Progenitor cell of endocrine pancreas (in vitro differentiated cells): ENCODE data around the gene FAM163B. TPM values are rescaled to one million over a fixed set of nuclear protein-coding genes. Genes with fewer than 3 reads are reported as not detected.
A peak's percentile ranks its signal among the peaks of the same experiment; 100 is the strongest.

Experiments
- DNase-seq: peaks from one replicate; pipeline ENCODE4 v3.0.0; 2021; ENCODE audit warnings: low spot score; ENCODE audit not compliant: unreplicated experiment
- H3K27ac Mint-ChIP-seq: 2 replicates; pipeline ENCODE4 v1.8.0; 2021; ENCODE audit warnings: mild to moderate bottlenecking, moderate library complexity, mixed read lengths
- H3K27me3 Mint-ChIP-seq: 2 replicates; pipeline ENCODE4 v1.8.0; 2021; ENCODE audit warnings: mixed read lengths
- H3K36me3 Mint-ChIP-seq: 2 replicates; pipeline ENCODE4 v1.8.0; 2022; ENCODE audit warnings: mixed read lengths; ENCODE audit not compliant: insufficient read depth
- H3K4me1 Mint-ChIP-seq: 2 replicates; pipeline ENCODE4 v1.8.0; 2021; ENCODE audit warnings: low read depth, mixed read lengths
- H3K4me3 Mint-ChIP-seq: 2 replicates; pipeline ENCODE4 v1.8.0; 2021; ENCODE audit warnings: low read depth, mild to moderate bottlenecking, moderate library complexity, mixed read lengths
- H3K9me3 Mint-ChIP-seq: 2 replicates; pipeline ENCODE4 v1.8.0; 2021; ENCODE audit warnings: low read depth, mixed read lengths
- CTCF ChIP-seq: fragments of 200-600 bp; sonication (generic); IDR thresholded peaks from one replicate; pipeline ENCODE4 v1.5.0; 2021; ENCODE audit warnings: antibody characterized with exemption, mild to moderate bottlenecking; ENCODE audit not compliant: unreplicated experiment
- total RNA-seq: library from RNA; stranded (reverse); gene quantifications from 2 replicates; pipeline ENCODE4 v1.2.1, GENCODE V29; 2021

The FAM163B gene
- total RNA-seq, 1 donor from 2014 or later = not detected

GRCh38 chr9:133587466-133587865, 21.7 kb downstream of the FAM163B start:
- peaks cover 2% of the 10 kb centered on the region for H3K36me3 Mint-ChIP-seq
- H3K4me3 Mint-ChIP-seq = no peak overlapping the region
- H3K27me3 Mint-ChIP-seq = peaks cover 13% of the 10 kb centered on the region
- H3K9me3 Mint-ChIP-seq = peaks cover 5% of the 10 kb centered on the region
- no peak overlapping the region for H3K27ac Mint-ChIP-seq
- H3K4me1 Mint-ChIP-seq = peaks cover 9% of the 10 kb centered on the region
- no peak for DNase-seq
- no peak for TF ChIP-seq CTCF

GRCh38 chr9:133587051-133587450, 22.1 kb downstream of the FAM163B start:
- TF ChIP-seq CTCF = no peak
- peaks cover 5% of the 10 kb centered on the region for H3K9me3 Mint-ChIP-seq
- no peak for DNase-seq
- peaks cover 2% of the 10 kb centered on the region for H3K36me3 Mint-ChIP-seq
- peak overlapping the region; percentile 77 for H3K27ac Mint-ChIP-seq
- H3K4me1 Mint-ChIP-seq = peaks cover 9% of the 10 kb centered on the region
- peaks cover 14% of the 10 kb centered on the region for H3K27me3 Mint-ChIP-seq
- H3K4me3 Mint-ChIP-seq = no peak overlapping the region

- no peak overlapping the region for H3K27ac Mint-ChIP-seq
- H3K4me1 Mint-ChIP-seq = peaks cover 9% of the 10 kb centered on the region
- no peak for TF ChIP-seq CTCF
- H3K36me3 Mint-ChIP-seq = peaks cover 2% of the 10 kb centered on the region
- no peak for DNase-seq
- peaks cover 22% of the 10 kb centered on the region for H3K27me3 Mint-ChIP-seq
- no peak overlapping the region for H3K4me3 Mint-ChIP-seq
- peaks cover 5% of the 10 kb centered on the region for H3K9me3 Mint-ChIP-seq
Observed at GRCh38 chr9:133585481-133586351, 23.5 kb downstream of the FAM163B start.

GRCh38 chr9:133584559-133585476, 24.4 kb downstream of the FAM163B start:
- H3K4me1 Mint-ChIP-seq = peaks cover 9% of the 10 kb centered on the region
- H3K27ac Mint-ChIP-seq = no peak overlapping the region
- no peak for DNase-seq
- H3K9me3 Mint-ChIP-seq = peaks cover 5% of the 10 kb centered on the region
- TF ChIP-seq CTCF = no peak
- H3K36me3 Mint-ChIP-seq = peaks cover 2% of the 10 kb centered on the region
- no peak overlapping the region for H3K4me3 Mint-ChIP-seq
- H3K27me3 Mint-ChIP-seq = peaks cover 26% of the 10 kb centered on the region

GRCh38 chr9:133584167-133584558, 25.0 kb downstream of the FAM163B start:
- Mint-ChIP-seq H3K36me3 (peaks cover 2% of the 10 kb centered on the region), H3K27me3 (peaks cover 26% of the 10 kb centered on the region), H3K4me3 (no peak overlapping the region), H3K27ac (no peak overlapping the region), H3K9me3 (peaks cover 5% of the 10 kb centered on the region), H3K4me1 (peaks cover 9% of the 10 kb centered on the region)
- DNase-seq = no peak
- TF ChIP-seq CTCF = no peak
